ENCODE results near the gene SDHC.

The SDHC gene, protein sequence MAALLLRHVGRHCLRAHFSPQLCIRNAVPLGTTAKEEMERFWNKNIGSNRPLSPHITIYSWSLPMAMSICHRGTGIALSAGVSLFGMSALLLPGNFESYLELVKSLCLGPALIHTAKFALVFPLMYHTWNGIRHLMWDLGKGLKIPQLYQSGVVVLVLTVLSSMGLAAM

DNA sequence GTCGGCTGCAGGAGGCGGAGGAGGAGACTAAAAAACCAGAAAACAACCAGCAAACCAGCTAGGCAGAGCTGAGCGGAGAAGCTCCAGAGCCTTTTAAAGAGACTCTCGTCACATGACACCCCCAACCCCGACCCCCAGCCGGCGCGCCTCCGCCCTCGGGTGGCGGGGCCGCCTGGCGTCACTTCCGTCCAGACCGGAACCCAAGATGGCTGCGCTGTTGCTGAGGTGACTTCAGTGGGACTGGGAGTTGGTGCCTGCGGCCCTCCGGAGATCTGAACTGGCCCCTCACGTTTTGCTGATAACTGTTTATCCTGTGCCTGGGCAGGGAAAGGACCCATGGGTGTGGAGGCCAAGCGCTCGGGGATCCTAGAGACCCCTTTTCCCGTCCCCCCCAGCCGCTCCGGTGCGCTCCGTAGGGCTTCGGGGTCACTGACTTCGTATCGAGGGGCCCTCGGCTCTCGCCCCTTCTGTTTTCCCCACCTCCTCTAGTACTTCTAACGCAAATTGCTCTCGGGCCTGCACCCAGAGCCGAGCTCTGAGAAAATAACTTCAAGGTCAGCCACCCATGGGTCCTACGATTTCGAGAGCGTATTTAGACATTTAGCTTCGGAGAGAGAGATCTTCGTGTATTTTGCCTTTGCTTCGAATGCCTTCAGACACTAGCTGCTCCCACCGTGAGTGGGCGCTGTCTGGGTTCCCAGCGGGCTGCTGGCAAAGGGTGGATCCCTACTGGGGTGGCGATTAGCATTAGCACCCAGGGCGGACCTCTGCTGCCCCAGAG, at the start of gene SDHC:
Gene SDHC (plus strand): TSS at position 181 of the 781 bp plus-strand sequence. CDS start 25 bp downstream, at position 206.
- in situ Hi-C loops (cut with MboI; ENCODE audit: low sequenced_read_pairs): no loop called here

DNA sequence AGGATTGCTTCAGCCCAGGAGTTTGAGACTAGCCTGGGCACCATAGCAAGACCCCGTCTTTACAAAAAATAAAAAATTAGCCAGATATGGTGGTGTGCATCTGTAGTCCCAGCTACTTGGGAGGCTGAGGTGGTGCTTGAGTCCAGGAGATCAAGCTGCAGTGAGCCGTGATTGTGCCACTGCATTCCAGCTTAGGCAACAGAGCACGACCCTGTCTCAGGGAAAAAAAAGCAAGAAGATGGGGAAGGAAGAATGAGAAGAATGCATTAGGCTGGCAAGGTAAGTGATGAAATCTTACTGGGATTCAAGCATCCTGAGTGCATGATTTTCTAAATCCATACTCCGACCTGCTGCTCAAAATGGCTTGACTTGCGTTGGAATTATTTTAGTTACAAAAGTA, 48.9 kb upstream of the SDHC start:
- in situ Hi-C loops (cut with MboI; ENCODE audit: low sequenced_read_pairs): no loop called here

- in situ Hi-C loops (cut with MboI; ENCODE audit: low sequenced_read_pairs): no loop called here
Measured at GRCh38 chr1:161266202-161266601, 48.0 kb upstream of the SDHC start.

GRCh38 chr1:161266836-161267235, 47.3 kb upstream of the SDHC start:
- in situ Hi-C loops (cut with MboI; ENCODE audit: low sequenced_read_pairs): no loop called here

- in situ Hi-C loops (cut with MboI; ENCODE audit: low sequenced_read_pairs): no loop called here
Measured at GRCh38 chr1:161267321-161267720, 46.9 kb upstream of the SDHC start.

DNA sequence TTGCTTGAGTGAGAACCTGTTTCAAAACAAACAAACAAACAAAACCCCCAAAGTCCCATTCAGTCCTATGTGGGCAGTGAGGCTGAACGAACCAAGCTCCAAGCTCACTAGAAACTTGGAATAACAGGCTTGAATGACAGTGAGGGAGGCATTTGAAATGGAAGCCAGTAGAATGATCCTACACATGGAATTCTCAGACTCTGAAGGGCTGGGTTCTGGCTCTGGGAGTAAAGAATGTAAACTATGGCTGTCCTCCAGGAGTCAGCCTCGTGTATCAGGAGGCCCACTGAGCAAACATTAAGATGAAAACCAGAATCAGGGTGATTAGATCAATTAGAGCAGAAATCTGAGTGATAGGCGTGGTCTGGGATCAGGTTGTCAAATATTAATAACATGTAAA, 40.8 kb upstream of the SDHC start:
- in situ Hi-C loops (cut with MboI; ENCODE audit: low sequenced_read_pairs): no loop called here

- in situ Hi-C loops (cut with MboI; ENCODE audit: low sequenced_read_pairs): no loop called here
Measured at GRCh38 chr1:161274874-161275273, 39.3 kb upstream of the SDHC start.

- in situ Hi-C loops (cut with MboI; ENCODE audit: low sequenced_read_pairs): no loop called here
Measured at GRCh38 chr1:161282991-161283390, 31.2 kb upstream of the SDHC start.

DNA sequence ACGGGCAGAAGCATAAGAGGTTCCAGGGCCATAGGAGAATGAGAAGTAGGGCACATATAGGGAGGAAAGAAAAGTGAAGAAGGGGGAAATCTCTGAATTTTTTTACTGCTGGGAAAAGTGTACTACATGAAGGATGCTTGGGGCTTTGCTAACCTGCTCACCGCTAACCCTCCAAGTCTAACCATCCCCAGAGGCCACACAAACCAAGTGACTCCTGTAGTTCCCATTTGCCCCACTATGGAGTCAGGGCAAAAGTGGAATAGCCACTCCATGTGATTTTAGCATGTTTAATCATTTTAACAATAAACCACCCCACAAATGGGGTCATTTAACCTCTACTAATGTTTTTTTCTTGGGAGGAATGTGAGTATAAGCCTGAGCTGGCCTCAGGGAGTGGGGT, 29.1 kb upstream of the SDHC start:
- in situ Hi-C loops (cut with MboI; ENCODE audit: low sequenced_read_pairs): no loop called here

DNA sequence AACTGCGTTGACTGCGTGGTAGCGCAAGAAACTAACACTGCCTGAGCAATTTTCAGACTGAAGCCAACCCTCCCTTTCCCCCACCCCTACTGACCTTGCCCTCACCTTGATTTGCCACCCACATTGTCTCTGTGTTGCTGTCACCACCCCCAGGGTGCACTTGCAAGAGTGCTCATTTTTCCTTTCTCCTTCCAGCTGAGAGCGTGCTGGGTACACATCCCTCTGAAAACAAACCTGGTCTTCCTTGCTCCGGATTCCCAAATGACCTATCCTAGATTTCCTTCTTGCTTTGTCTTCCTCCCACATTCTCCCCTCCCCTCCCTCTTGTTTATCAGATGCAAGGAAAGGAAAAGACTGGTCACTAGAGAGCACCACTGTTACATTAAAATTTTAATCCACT, 28.7 kb upstream of the SDHC start:
- in situ Hi-C loops (cut with MboI; ENCODE audit: low sequenced_read_pairs): no loop called here

DNA sequence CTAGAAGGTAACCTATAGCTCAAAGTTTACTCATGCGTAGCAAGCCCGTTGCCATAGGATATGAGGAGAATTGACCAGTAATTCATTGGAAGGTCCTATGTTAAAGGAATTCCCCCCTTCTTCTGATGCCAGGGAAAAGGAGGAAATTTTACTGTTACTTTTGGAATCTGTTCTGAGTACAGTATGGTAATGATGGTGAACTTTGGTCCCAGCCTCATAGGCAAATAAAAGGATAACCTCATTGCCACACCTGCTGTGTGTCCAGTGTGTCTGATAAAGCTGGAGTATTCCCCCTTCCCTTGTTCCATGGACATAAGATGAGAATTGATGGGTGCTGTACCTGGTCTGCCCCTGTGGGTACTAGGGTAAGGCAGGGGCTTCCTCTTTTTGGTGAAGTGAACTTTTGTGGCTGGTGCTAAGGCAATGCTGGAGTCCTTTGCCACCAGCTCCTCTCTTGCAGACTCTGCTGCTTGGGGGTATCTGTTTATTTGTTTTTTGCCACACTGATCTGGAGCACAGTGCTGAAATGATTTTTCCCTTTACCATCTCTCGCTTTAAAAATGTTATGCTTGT, 26.6 kb upstream of the SDHC start:
- in situ Hi-C loops (cut with MboI; ENCODE audit: low sequenced_read_pairs): no loop called here

DNA sequence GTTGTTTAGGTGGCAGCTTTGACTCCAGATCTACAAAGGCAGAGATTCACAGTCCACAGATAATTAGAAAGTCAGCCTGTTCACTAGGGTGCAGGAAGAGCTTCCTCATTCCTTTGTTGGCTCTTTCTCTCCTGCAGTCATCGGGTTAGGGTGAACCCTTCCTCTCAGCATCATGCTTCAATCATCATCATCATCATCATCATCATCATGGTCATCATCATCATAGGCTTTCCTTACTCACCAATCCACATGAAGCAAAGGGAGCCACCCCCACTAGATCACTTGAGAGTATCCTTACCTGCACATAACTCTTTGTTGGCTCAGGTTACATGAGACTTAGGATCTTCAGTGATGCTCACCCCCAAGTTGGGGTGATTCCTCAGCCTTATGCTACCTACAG, 23.4 kb upstream of the SDHC start:
- in situ Hi-C loops (cut with MboI; ENCODE audit: low sequenced_read_pairs): no loop called here

- in situ Hi-C loops (cut with MboI; ENCODE audit: low sequenced_read_pairs): no loop called here
Measured at GRCh38 chr1:161297415-161297814, 16.8 kb upstream of the SDHC start.

GRCh38 chr1:161298116-161298515, 16.1 kb upstream of the SDHC start:
- in situ Hi-C loops (cut with MboI; ENCODE audit: low sequenced_read_pairs): no loop called here

GRCh38 chr1:161299347-161299746, 14.8 kb upstream of the SDHC start:
- in situ Hi-C loops (cut with MboI; ENCODE audit: low sequenced_read_pairs): no loop called here

GRCh38 chr1:161300478-161300877, 13.7 kb upstream of the SDHC start:
- in situ Hi-C loops (cut with MboI; ENCODE audit: low sequenced_read_pairs): no loop called here

DNA sequence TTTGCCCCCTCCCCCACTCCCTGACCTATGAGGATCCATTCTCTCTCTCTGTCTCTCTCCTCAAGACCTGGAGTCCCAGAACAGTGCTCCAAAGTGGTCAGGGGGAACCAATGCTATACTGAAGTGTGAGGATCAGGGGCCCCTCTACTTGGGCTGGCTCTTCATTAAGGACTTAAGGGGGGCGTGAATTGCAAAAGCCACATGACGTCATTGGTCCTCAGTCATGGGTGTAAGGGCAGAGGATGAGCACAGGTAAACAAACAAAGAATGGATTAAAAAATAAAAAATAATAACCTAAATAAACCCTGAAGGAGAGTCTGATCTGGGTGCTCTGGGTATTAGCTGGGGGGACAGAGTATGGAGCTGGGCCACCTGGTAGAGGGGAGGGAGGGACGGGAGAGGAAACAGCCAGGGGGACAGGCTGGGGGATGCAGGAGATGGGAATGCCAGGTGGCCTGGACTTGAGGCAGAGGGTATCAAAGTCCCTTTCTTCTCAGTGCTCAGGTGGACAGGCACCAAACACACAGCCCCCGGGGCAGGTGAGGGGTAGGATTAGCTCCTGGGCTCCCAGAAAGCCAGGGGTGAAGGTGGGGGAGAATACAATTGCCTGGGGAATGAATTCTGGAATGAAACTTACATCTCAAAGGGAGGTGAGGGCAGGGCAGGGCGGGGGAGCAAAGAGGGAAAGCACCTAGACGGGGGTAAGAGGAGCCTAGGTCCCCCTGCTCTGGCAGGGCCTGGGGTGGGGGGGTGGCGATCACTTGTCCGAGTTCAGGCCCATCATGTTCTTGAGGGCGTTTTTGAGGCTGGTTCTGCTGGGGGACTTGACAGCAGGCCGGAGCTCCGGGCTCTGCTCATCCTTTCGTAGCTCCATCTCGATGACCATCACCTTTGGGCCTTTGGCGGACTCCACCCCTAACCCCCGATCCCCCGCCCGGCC, 9.0 kb upstream of the SDHC start:
- in situ Hi-C loops (cut with MboI; ENCODE audit: low sequenced_read_pairs): no loop called here

DNA sequence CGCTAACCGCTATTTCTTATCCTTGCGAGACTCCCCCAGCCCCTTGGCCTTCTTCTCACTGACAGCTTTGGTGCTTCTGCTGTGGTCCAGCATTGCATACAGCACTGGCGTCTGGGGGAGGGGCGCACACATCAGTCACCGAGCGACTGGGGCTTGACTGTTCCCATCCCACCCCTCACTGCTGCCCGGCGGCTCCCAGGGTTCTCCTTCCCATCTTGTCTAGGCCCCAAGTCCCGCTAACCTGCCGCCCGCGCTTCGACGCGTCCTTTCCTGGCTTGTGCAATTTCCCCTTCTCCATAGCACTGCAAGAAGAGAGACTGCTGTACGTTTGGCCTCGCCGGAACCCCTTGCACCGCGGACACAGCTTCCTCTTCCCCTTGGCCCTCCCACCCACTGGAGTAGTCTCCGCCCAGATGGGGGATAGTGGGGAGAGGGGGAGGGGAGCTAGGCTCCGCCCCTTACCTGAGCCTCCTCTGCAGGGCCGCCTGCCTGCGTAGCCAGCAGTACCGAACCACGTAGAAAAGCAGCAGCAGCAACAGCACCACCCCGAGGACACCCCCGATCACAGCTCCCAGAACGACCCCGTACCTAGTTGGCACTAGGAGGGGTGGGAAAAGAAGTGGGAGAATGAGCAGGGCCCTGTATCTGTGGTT, 8.2 kb upstream of the SDHC start:
- in situ Hi-C loops (cut with MboI; ENCODE audit: low sequenced_read_pairs): no loop called here

- in situ Hi-C loops (cut with MboI; ENCODE audit: low sequenced_read_pairs): no loop called here
Measured at GRCh38 chr1:161307230-161307768, 6.9 kb upstream of the SDHC start.

GRCh38 chr1:161307892-161308638, 6.1 kb upstream of the SDHC start:
- in situ Hi-C loops (cut with MboI; ENCODE audit: low sequenced_read_pairs): no loop called here

All from hTERT RPE-1 (cell line).